Stimulated activated CD4-positive, alpha-beta T cell treated with anti-CD3 and anti-CD28 coated beads, TNF-alpha, amount 100 ng/mL, for 24 hours (primary cell): ENCODE results near the gene OR51S1.
"Not testable (repeated sequence)": the region's sequence is repeated elsewhere in the genome, so short reads cannot be mapped to it uniquely, and the experiment has no call there.

ENCODE experiments used
- DNase-seq, 3 experiments: peaks; one replicate each; pipeline ENCODE4 v3.0.0-alpha.2; 2020; ENCODE audit warnings: low read depth in 3 of 3

Gene OR51S1

GRCh38 chr11:4848908-4849532 is at the start of gene OR51S1:
OR51S1 (minus strand) TSS chr11:4849208; CDS start chr11:4849208, 0 bp downstream.
- DNase-seq = no peak

- DNase-seq = no peak
Observed at GRCh38 chr11:4891996-4892640, 43.1 kb upstream of the OR51S1 start.

- no peak for DNase-seq
Observed at GRCh38 chr11:4890279-4890678, 41.3 kb upstream of the OR51S1 start.

GRCh38 chr11:4887591-4887990 is 38.6 kb upstream of the OR51S1 start:
- no peak for DNase-seq

GRCh38 chr11:4886186-4886585 is 37.2 kb upstream of the OR51S1 start:
- DNase-seq = no peak

GRCh38 chr11:4884361-4884760 is 35.4 kb upstream of the OR51S1 start:
- DNase-seq = no peak

GRCh38 chr11:4882543-4882942 is 33.5 kb upstream of the OR51S1 start:
- DNase-seq = no peak

- no peak for DNase-seq
Observed at GRCh38 chr11:4881860-4882500, 33.0 kb upstream of the OR51S1 start, which contains the start of gene OR51T1. OR51T1 (plus strand) TSS chr11:4881900; CDS start chr11:4881900, 0 bp downstream.

GRCh38 chr11:4881188-4881587 is 32.2 kb upstream of the OR51S1 start:
- DNase-seq = no peak

GRCh38 chr11:4865855-4866254 is 16.8 kb upstream of the OR51S1 start:
- DNase-seq = no peak

- DNase-seq = no peak
Observed at GRCh38 chr11:4863876-4864275, 14.9 kb upstream of the OR51S1 start.

GRCh38 chr11:4862447-4863236 is 13.6 kb upstream of the OR51S1 start:
- no peak for DNase-seq

GRCh38 chr11:4854286-4854685 is 5.3 kb upstream of the OR51S1 start:
- not testable (repeated sequence) for DNase-seq

GRCh38 chr11:4851033-4851432 is 2.0 kb upstream of the OR51S1 start:
- DNase-seq = no peak

GRCh38 chr11:4839851-4840549 is 9.0 kb downstream of the OR51S1 start:
- no peak for DNase-seq

- DNase-seq = no peak
Observed at GRCh38 chr11:4830909-4831308, 18.1 kb downstream of the OR51S1 start.

- DNase-seq = no peak
Observed at GRCh38 chr11:4830346-4830745, 18.7 kb downstream of the OR51S1 start.

GRCh38 chr11:4826425-4826824 is 22.6 kb downstream of the OR51S1 start:
- DNase-seq = no peak

- no peak for DNase-seq
Observed at GRCh38 chr11:4825132-4825531, 23.9 kb downstream of the OR51S1 start.

GRCh38 chr11:4821021-4821420 is 28.0 kb downstream of the OR51S1 start, which contains the start of gene OR51F2:
OR51F2 (plus strand) TSS chr11:4821321; CDS start chr11:4821422, 101 bp downstream.
- no peak for DNase-seq

GRCh38 chr11:4809246-4809645 is 39.8 kb downstream of the OR51S1 start:
- no peak for DNase-seq
